Measurements from ENCODE around the gene PIEZO1. TPM values are rescaled to one million over a fixed set of nuclear protein-coding genes. Genes with fewer than 3 reads are reported as not detected.

PIEZO1 gene
- total RNA-seq, 1 experiment from 2014 or later, result 71.1 TPM

DNA sequence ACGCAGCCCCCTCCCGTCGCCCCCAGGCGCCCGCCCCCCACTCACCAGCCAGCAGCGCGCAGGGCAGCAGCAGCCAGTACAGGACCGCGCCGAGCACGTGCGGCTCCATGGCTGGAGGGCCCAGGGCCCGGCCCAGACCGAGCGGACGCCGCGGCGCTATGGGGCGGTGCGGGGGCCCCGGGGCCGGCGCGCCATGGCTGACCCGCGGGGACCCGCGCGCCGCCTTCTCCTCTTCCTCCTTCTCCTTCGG is 239 bp downstream of the PIEZO1 start:
- H3K9me3 Mint-ChIP-seq, result no peaks in the 10 kb centered on the region
- Histone ChIP-seq H3T11ph (ENCODE audit: low read length) (no peak overlapping the region), H4K20me1 (ENCODE audit: control insufficient read depth, insufficient read depth, insufficient read length) (peaks cover 2% of the 10 kb centered on the region), H2BK12ac (ENCODE audit: insufficient read length, low read depth, low read length) (no peak overlapping the region), H3K27me3 (ENCODE audit: insufficient read depth, low read length) (no peaks in the 10 kb centered on the region), H3K4me1 (ENCODE audit: insufficient read depth, low read length) (no peaks in the 10 kb centered on the region), H4K91ac (ENCODE audit: insufficient read length, low read depth, low read length) (no peak overlapping the region), H3K79me2 (ENCODE audit: insufficient read depth, low read length) (peaks cover 4% of the 10 kb centered on the region; the same call in 1 of the 2 replicates), H3K4ac (ENCODE audit: low read depth, low read length) (no peak overlapping the region), H4K5ac (ENCODE audit: insufficient read length, low read depth, low read length) (no peak overlapping the region), H2BK120ac (ENCODE audit: low read depth, low read length, poor library complexity, severe bottlenecking) (no peak overlapping the region), H3K56ac (ENCODE audit: insufficient read length, low read depth, low read length) (no peak overlapping the region), H2AFZ (ENCODE audit: low read length) (no peak overlapping the region), H3K23ac (ENCODE audit: insufficient read length, low read depth, low read length) (no peak overlapping the region), H3K27ac (ENCODE audit: insufficient read length, low read depth, low read length) (no peak overlapping the region), H2BK20ac (ENCODE audit: low read depth, low read length, poor library complexity, severe bottlenecking) (no peak overlapping the region), H3K9me3 (ENCODE audit: control insufficient read depth, low read depth, low read length) (no peaks in the 10 kb centered on the region), H3K79me1 (ENCODE audit: insufficient read depth, low read depth, low read length, poor library complexity, severe bottlenecking) (no peaks in the 10 kb centered on the region), H2BK5ac (ENCODE audit: insufficient read length, low read length) (no peak overlapping the region), H3K23me2 (ENCODE audit: insufficient read length, low read depth, low read length, poor library complexity, severe bottlenecking) (peaks cover 10% of the 10 kb centered on the region), H3K4me2 (ENCODE audit: insufficient read depth, insufficient read length, low read length) (no peak overlapping the region), H3K9ac (ENCODE audit: extremely low read depth, insufficient read length, low read length) (no peak overlapping the region), H2BK15ac (ENCODE audit: low read depth, low read length) (no peak overlapping the region), H2AK5ac (ENCODE audit: insufficient read length, low read length) (no peak overlapping the region), H3K14ac (ENCODE audit: insufficient read depth, low read length) (peak overlapping the region; percentile 47; the same call in 1 of the 2 replicates), H3K18ac (ENCODE audit: insufficient read length, low read depth, low read length) (no peak overlapping the region), H4K8ac (replicated peaks; ENCODE audit: insufficient read length, low read depth, low read length) (no peak overlapping the region)
- peaks cover 18 to 19% of the 10 kb centered on the region in 2 experiments for H3K4me1 Mint-ChIP-seq
- no peak for DNase-seq
- no CpG with 5 or more reads among the region's 32 CpGs for WGBS (ENCODE audit: extremely low coverage, insufficient read length, low lambda C conversion rate)
- TF ChIP-seq, protein P1, sequence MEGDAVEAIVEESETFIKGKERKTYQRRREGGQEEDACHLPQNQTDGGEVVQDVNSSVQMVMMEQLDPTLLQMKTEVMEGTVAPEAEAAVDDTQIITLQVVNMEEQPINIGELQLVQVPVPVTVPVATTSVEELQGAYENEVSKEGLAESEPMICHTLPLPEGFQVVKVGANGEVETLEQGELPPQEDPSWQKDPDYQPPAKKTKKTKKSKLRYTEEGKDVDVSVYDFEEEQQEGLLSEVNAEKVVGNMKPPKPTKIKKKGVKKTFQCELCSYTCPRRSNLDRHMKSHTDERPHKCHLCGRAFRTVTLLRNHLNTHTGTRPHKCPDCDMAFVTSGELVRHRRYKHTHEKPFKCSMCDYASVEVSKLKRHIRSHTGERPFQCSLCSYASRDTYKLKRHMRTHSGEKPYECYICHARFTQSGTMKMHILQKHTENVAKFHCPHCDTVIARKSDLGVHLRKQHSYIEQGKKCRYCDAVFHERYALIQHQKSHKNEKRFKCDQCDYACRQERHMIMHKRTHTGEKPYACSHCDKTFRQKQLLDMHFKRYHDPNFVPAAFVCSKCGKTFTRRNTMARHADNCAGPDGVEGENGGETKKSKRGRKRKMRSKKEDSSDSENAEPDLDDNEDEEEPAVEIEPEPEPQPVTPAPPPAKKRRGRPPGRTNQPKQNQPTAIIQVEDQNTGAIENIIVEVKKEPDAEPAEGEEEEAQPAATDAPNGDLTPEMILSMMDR (conservative IDR thresholded peaks at IDR 0.05), result no peak
- peak overlapping the region in 1 of 2 experiments; percentile 73; a peak in 3 of 5 replicates for H3K4me3 Mint-ChIP-seq
- H3K27ac Mint-ChIP-seq, result no peak overlapping the region
- peaks cover 6% of the 10 kb centered on the region; the same call in 1 of the 2 replicates for H3K27me3 Mint-ChIP-seq (ENCODE audit: low read depth)
- H3K36me3 Mint-ChIP-seq (ENCODE audit: insufficient read depth in 1 of 3, low read depth in 3 of 3), result no peaks in the 10 kb centered on the region
